Adipocyte (in vitro differentiated cells): ENCODE measurements around the gene AMPD3.
"Not testable (repeated sequence)": the region's sequence is repeated elsewhere in the genome, so short reads cannot be mapped to it uniquely, and the experiment has no call there.

Source experiments
- DNase-seq: peaks from one replicate; pipeline ENCODE4 v3.0.0-alpha.2; 2015; ENCODE audit warnings: low read depth
- H3K27me3 ChIP-seq: replicated peaks from 2 replicates; pipeline ENCODE4 v1.7.0; 2013; ENCODE audit warnings: mild to moderate bottlenecking, low read length, moderate library complexity; ENCODE audit not compliant: control insufficient read depth, insufficient read depth
- H3K36me3 ChIP-seq: 2 replicates; pipeline ENCODE4 v1.7.0; 2013; ENCODE audit warnings: low read length, mild to moderate bottlenecking, moderate library complexity; ENCODE audit not compliant: control insufficient read depth, insufficient read depth, severe bottlenecking
- H3K4me1 ChIP-seq: 2 replicates; pipeline ENCODE4 v1.7.0; 2013; ENCODE audit warnings: mild to moderate bottlenecking, low read length, moderate library complexity; ENCODE audit not compliant: control insufficient read depth, insufficient read depth
- H3K4me3 ChIP-seq: 2 replicates; pipeline ENCODE4 v1.7.0; 2013; ENCODE audit warnings: mild to moderate bottlenecking, low read length, moderate library complexity
- H3K9ac ChIP-seq: 2 replicates; pipeline ENCODE4 v1.7.0; 2013; ENCODE audit warnings: mild to moderate bottlenecking, low read length, moderate library complexity
- H3K9me3 ChIP-seq: 2 replicates; pipeline ENCODE4 v1.7.0; 2013; ENCODE audit warnings: mild to moderate bottlenecking, low read length, moderate library complexity; ENCODE audit not compliant: control insufficient read depth

AMPD3 gene

GRCh38 chr11:10414659-10415058, 40.4 kb upstream of the AMPD3 start:
- no peak for DNase-seq
- Histone ChIP-seq H3K36me3 (peaks cover 5% of the 10 kb centered on the region), H3K4me3 (no peak overlapping the region), H3K9ac (peak overlapping the region; percentile 54), H3K9me3 (no peaks in the 10 kb centered on the region), H3K4me1 (peaks cover 41% of the 10 kb centered on the region), H3K27me3 (no peaks in the 10 kb centered on the region)

DNA sequence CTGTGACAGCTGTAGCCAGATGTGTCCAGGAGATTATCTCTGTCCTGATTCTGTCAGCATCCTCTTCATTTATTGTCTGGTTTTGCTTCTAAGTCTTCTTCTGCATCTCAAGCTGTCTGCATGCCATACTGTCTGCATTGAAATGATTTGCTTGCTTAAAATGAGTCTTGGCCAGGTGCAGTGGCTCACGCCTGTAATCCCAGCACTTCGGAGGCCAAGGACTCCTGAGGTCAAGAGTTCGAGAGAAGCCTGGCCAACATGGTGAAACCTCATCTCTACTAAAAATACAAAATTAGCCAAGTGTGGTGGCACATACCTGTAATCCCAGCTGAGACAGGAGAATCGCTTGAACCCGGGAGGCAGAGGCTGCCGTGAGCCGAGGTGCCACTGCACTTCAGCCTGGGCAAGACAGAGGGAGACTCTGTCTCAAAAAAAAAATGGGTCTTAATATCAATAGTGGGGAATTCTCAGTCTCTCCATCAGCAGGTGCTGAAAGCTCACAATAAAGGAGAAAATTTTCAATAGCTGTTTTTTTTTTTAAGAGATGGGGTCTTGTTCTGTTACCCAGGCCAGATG, 39.2 kb upstream of the AMPD3 start:
- DNase-seq: no peak
- no peak overlapping the region for H3K4me3 ChIP-seq
- no peaks in the 10 kb centered on the region for H3K27me3 ChIP-seq
- H3K36me3 ChIP-seq: peaks cover 3% of the 10 kb centered on the region
- no peaks in the 10 kb centered on the region for H3K9me3 ChIP-seq
- no peak overlapping the region for H3K9ac ChIP-seq
- peaks cover 44% of the 10 kb centered on the region for H3K4me1 ChIP-seq

DNA sequence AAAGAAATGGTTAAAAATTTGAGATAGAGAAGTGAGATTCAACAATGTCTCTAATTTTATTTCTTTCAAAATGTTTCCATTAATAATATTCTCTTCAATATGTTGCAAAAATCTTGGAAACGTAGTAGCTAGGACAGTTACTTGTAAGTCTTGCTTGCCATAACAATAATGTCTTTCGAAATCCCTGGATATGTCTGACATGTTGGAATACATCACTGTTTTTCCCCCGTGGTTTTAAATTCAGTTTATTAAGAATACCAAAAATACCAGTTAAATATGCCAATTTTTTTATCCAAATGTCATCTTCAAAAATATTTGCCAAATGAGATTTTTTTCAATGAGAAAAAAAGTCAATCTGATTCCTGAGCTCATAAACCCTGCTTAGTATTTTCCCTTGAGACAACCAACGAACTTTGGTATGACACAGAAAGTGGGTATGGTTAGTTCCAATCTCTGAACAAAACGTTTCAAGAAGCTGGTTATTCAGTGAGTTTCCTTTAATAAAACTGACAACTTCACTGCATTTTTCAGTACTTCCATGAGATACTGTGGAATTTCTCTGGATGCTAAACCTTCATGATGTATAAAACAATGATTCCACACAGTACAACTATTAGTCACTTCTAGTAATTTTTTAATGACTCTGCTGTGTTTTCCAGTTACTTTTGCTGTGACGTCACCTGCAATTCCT, 36.7 kb upstream of the AMPD3 start:
- no peaks in the 10 kb centered on the region for H3K27me3 ChIP-seq
- peaks cover 44% of the 10 kb centered on the region for H3K4me1 ChIP-seq
- H3K9me3 ChIP-seq: no peaks in the 10 kb centered on the region
- H3K4me3 ChIP-seq: peak overlapping the region; percentile 59
- peak overlapping the region; percentile 67 for H3K9ac ChIP-seq
- H3K36me3 ChIP-seq: no peaks in the 10 kb centered on the region
- DNase-seq: peak; percentile 47

- Histone ChIP-seq H3K9me3 (no peaks in the 10 kb centered on the region), H3K27me3 (no peaks in the 10 kb centered on the region), H3K4me1 (peaks cover 39% of the 10 kb centered on the region), H3K4me3 (peak overlapping the region; percentile 59), H3K9ac (peak overlapping the region; percentile 67), H3K36me3 (no peaks in the 10 kb centered on the region)
- DNase-seq: peak; percentile 43
Observed at GRCh38 chr11:10418950-10419310, 36.1 kb upstream of the AMPD3 start.

DNA sequence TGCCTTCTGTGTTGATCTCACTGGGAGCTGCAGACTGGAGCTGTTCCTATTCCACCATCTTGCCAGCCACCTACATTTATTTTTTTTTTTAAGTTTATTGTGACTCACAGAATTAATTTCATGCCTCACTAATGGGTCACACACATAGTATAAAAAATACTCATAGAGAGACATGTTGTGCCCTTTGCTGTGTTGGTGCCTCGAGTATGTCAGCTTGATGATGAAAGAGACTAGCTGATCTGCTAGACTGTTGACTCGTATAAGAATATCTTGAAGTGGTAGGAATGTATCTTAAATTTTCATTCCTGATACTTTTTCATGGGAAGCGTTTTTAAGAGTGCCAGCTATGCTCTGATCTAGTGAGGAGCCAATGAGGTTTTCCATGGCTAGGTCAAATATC, 28.6 kb upstream of the AMPD3 start:
- H3K4me3 ChIP-seq: no peak overlapping the region
- H3K9me3 ChIP-seq: no peaks in the 10 kb centered on the region
- no peak overlapping the region for H3K9ac ChIP-seq
- H3K4me1 ChIP-seq: peaks cover 6% of the 10 kb centered on the region
- no peaks in the 10 kb centered on the region for H3K36me3 ChIP-seq
- H3K27me3 ChIP-seq: no peaks in the 10 kb centered on the region
- DNase-seq: peak; percentile 18

- Histone ChIP-seq H3K9ac (no peak overlapping the region), H3K36me3 (no peaks in the 10 kb centered on the region), H3K4me1 (peaks cover 6% of the 10 kb centered on the region), H3K4me3 (no peak overlapping the region), H3K27me3 (no peaks in the 10 kb centered on the region), H3K9me3 (no peaks in the 10 kb centered on the region)
- DNase-seq: no peak
Observed at GRCh38 chr11:10428453-10428852, 26.6 kb upstream of the AMPD3 start.

DNA sequence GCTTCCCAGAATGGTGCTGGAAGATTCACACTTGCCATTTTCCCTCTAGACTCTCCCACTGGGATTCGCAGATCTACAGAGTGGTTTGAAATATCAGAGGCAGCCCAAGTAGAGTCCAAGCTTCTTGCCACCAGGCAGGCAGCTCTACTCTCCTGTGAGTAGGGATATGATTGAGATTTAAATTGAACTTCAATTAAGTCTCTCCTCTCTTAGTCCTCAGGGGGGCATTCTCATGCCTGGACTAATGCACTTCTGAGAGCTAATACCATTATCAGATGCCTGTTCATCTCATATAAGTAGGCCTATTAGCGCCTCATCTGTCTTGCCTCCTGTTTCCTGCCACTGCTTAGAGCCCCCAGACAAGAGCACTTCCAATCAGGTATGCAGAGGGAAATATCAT, 25.5 kb upstream of the AMPD3 start:
- no peak overlapping the region for H3K9ac ChIP-seq
- H3K4me3 ChIP-seq: no peak overlapping the region
- DNase-seq: no peak
- H3K27me3 ChIP-seq: no peaks in the 10 kb centered on the region
- peaks cover 6% of the 10 kb centered on the region for H3K4me1 ChIP-seq
- H3K36me3 ChIP-seq: no peaks in the 10 kb centered on the region
- no peaks in the 10 kb centered on the region for H3K9me3 ChIP-seq

GRCh38 chr11:10432493-10432892, 22.6 kb upstream of the AMPD3 start:
- Histone ChIP-seq H3K4me3 (no peak overlapping the region), H3K36me3 (no peaks in the 10 kb centered on the region), H3K9ac (no peak overlapping the region), H3K27me3 (no peaks in the 10 kb centered on the region), H3K9me3 (no peaks in the 10 kb centered on the region), H3K4me1 (no peaks in the 10 kb centered on the region)
- no peak for DNase-seq

GRCh38 chr11:10432971-10433370, 22.1 kb upstream of the AMPD3 start:
- H3K9me3 ChIP-seq: no peaks in the 10 kb centered on the region
- no peak overlapping the region for H3K9ac ChIP-seq
- H3K4me1 ChIP-seq: no peaks in the 10 kb centered on the region
- H3K36me3 ChIP-seq: no peaks in the 10 kb centered on the region
- no peak for DNase-seq
- no peaks in the 10 kb centered on the region for H3K27me3 ChIP-seq
- no peak overlapping the region for H3K4me3 ChIP-seq

DNA sequence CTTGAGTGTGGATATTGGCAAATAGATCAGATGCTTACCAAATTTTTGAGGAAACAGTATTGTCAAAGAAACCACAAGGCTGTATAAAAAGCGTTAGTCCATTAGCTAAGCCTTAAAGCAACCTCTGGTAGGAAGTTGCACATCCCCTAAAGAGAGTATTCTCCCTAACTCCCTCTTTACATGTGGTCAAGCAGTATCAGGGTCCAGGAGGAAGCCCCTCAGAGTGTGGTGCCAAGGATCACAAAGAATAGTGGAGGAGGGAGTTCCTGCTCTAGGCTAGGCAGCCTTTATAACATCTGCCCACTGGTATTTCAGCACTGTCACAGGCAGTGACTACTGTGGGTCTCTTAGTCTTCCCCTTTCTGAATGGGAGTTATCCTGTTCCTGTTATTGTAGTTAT, 18.8 kb upstream of the AMPD3 start:
- Histone ChIP-seq H3K4me1 (peaks cover 4% of the 10 kb centered on the region), H3K36me3 (no peaks in the 10 kb centered on the region), H3K4me3 (no peak overlapping the region), H3K9me3 (no peaks in the 10 kb centered on the region), H3K9ac (no peak overlapping the region), H3K27me3 (no peaks in the 10 kb centered on the region)
- DNase-seq: no peak

DNA sequence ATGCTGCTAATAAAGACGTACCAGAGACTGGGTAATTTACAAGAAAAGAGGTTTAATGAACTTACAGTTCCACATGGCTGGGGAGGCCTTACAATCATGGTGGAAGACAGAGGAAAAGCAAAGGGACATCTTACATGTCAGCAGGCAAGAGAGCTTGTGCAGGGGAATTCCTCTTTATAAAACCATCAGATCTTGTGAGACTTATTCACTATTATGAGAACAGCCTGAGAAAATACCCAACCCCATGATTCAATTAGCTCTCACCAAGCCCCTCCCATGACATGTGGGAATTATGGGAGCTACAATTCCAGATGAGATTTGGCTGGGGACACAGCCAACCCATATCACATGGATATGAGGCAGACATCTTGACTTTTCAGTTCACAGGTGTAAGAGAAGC, 18.4 kb upstream of the AMPD3 start:
- H3K9ac ChIP-seq, H3K4me1 ChIP-seq, H3K4me3 ChIP-seq, H3K27me3 ChIP-seq, H3K36me3 ChIP-seq, H3K9me3 ChIP-seq, DNase-seq: not testable (repeated sequence)

GRCh38 chr11:10438458-10438857, 16.6 kb upstream of the AMPD3 start:
- Histone ChIP-seq H3K4me3 (no peak overlapping the region), H3K27me3 (no peaks in the 10 kb centered on the region), H3K36me3 (no peaks in the 10 kb centered on the region), H3K4me1 (peaks cover 4% of the 10 kb centered on the region), H3K9me3 (no peaks in the 10 kb centered on the region), H3K9ac (no peak overlapping the region)
- DNase-seq: peak; percentile 10
